22Rv1 (cell line): Measurements from ENCODE around the gene AUTS2.

Experiments
- ZFX ChIP-seq: fragments of 450-650 bp; IDR thresholded peaks from 2 replicates; pipeline ENCODE4 v1.6.1; 2017; ENCODE audit warnings: antibody characterized with exemption, borderline replicate concordance
- TF ChIP-seq, protein P1 (sequence below): fragments of 450-650 bp; IDR thresholded peaks from 2 replicates; pipeline ENCODE4 v1.5.1; 2017; ENCODE audit warnings: mild to moderate bottlenecking

DNA sequence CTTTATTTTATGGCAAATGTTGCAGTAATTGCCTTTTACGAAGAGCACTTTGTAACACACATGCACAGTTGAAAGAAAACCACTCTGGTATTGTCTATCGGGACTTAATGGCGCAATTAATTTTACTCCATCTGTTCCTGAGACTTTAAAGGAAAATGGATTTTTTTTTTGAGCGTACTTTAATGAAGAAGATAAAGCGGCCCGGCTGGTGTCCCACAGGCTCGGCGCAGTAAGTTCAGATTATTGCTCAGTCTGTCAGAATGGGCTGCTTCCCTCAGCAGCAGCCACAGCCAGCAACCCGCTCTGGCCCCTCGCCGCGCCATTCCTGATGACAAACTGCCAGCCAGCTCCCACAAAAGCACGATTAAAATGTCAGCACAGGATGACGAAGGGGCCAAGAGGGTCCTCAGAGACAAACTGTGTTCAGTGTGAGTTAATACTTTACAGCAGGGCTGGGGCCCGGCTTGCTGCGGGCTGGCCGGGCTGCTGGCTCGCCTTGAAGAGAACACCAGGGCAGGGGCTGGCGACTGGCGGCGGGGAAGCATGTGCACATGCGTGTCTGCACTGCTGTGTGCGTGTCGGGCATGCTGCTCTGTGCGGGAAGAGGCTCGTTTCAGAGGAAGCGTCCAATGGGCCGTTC is 1032.7 kb downstream of the AUTS2 start:
- TF ChIP-seq, protein P1, sequence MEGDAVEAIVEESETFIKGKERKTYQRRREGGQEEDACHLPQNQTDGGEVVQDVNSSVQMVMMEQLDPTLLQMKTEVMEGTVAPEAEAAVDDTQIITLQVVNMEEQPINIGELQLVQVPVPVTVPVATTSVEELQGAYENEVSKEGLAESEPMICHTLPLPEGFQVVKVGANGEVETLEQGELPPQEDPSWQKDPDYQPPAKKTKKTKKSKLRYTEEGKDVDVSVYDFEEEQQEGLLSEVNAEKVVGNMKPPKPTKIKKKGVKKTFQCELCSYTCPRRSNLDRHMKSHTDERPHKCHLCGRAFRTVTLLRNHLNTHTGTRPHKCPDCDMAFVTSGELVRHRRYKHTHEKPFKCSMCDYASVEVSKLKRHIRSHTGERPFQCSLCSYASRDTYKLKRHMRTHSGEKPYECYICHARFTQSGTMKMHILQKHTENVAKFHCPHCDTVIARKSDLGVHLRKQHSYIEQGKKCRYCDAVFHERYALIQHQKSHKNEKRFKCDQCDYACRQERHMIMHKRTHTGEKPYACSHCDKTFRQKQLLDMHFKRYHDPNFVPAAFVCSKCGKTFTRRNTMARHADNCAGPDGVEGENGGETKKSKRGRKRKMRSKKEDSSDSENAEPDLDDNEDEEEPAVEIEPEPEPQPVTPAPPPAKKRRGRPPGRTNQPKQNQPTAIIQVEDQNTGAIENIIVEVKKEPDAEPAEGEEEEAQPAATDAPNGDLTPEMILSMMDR, result no peak
- TF ChIP-seq ZFX, result no peak
